DMS53 treated with DMSO at 0.1 percent for 48 hours (cell line): ENCODE results near the gene PTPN14.

Experiments used
- DNase-seq: peaks from one replicate; lab custom pipeline; 2025; ENCODE audit not compliant: unreplicated experiment; lab: John Stamatoyannopoulos, UW

Gene PTPN14

DNA sequence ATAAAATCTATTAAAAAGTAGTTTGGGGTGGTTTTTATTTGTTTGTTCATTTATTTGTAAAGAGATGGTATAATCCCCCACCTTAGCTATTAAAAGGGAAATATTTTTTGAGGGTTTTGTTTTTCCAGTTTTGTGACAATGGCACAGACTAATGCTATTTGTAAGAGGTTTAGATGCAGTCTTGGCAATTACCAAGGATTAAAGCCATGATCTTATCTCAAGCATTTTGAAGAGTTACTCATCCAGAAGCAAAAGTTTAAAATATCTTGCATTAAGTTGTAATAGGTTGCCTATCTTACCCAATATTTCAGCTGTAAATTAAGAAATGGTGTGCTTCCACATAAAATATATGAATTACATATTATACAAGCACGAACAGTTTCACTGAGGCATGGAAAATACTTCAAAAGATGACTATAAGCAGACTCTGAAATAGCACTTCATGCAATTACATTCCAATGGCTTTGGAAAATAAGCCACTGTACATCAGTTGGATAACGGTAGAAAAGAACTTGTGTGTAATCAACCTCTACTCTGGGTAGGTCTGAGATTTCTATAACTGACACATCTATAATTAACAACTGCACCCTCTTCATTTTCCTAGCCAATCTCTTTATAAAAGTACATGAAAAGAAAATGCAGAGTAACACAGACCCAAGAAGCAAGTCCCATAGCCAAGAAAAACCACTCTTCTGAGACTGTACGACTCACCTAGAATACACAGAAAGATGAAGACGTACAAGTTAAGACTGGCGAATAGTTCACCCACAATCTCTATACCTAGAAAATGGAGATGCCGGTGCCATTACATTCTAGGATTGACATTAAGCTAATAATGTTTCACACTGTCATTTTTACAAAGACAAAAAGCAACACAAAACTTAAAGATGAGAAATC lies 95.2 kb downstream of the PTPN14 start:
- no peak for DNase-seq

DNA sequence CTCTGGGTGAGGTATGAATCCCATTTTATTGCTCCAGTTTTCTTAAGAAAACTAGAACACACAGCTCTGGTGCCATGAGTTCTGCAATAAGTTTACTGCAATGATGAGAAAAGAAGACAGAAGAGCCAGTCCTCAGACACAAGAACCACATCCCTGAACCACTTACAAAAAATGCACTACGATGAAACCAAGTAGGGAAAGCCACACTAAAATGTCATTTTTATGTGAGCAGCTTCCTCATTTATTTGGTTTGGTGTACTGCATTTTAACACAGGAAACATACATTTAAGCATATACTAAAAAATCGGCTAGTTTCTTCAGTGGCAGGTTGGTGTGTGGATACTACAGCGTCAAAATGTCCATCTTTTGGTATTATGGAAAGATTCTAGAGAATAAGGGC lies 95.9 kb downstream of the PTPN14 start:
- DNase-seq, result no peak

DNA sequence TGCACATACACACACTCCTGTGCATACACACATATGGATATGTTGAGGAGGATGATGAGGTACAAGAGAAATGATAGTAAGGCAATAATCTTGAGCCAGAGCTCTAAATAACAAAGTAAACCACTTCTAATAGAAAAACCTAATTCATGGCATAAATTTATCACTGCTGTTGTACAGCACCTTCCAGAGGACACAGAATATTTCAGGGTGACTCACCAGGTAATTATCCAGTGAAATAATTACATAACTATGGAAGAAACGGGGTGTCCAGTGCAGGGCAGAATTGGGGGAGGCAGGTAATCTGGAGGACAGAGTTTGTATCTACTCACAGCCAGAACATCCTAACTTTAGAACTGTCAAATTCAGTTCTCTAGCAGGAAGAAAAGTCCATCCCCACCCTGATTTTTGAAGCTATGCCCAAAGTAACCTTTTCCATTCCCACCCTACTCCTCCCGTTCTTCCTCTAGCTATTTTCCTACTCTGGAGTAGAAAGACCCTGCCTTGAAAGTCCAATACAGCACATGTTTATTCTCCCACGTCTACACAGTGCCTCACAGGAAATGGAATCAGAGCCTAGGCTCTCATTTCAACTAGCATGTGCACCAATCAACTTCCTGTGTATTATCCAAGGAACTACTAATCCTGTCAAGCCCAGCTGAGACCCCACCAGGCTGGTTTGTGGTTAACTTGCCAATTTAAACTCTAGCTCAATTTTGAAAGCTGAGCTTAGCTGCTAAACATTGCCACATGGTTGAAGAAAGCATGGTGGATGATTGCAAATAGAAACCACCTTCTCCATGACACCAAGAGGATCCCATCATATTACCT lies 96.6 kb downstream of the PTPN14 start:
- DNase-seq, result no peak

DNA sequence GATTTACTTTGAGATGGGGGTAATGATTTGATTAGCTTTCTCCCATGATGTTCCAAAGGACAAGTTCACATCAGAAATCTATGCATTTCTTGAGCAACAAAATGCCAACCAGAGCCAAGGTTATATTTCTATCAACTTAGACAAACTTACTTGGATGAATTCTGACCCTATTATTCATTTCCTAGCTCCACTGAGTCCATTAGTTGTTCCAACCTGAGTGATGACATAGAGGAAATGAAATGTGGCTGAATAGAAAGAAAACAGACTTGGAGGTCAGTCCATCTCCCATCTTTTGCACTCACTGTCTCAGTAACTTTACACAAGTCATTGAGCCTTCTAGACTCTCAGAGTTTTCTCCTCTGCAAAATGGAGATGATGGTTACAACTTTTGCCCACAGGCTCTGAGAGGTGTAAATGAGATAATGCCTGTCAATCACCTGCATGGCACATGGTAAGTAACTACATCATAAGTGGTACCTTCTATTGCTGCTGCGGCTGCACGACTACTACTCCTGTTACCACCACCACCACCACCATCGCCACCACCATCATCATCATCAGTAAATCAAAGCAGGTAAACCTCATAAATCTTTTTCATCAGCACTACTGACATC lies 98.2 kb downstream of the PTPN14 start:
- DNase-seq, result no peak

DNA sequence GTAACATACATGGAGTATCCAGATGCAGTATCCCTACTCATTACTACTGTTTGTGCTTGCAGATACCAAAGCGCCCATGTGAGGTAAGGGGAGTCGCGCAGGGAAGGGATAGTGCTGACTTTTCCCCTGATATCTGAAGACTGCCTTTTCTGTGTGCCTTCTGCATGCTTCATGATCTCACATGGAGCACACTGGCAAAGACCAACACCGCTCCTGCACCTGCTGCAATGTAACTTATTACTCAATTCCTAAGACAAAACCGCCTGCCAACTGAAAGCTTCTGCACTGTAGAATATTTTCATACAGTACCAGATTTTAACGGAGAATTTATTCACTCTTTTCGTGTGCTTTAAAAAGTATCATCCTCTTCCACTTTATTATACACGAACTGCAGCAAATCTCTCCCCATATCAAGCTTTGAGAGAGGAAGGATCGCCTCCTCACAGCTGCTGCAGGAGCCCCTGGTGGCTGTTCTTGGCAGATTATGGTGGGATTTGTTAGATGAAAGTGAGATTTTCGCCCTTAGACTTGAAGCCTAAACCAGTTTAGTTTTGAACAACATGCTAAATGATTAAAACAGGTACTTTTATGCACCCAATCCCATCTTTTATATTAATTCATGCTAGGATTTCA lies 99.1 kb downstream of the PTPN14 start:
- no peak for DNase-seq

DNA sequence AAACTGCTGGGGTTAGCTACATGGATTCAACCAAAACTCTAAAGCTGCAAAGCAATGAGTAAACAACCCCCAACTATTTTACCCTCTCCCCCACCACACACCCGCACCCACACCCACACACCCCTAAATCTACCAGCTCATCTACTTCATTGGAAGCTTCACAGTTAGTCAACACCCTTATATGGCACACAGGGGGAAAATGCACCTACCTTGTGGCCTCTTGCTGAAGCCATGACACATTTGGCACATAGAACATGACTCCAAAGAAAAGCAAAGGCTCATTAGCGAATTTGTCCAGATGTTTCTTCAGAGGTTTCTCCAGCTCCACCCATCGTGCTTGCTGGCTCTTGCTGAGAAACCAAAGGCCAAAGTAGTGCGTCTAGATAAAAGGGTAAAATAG lies 99.8 kb downstream of the PTPN14 start:
- no peak for DNase-seq

DNA sequence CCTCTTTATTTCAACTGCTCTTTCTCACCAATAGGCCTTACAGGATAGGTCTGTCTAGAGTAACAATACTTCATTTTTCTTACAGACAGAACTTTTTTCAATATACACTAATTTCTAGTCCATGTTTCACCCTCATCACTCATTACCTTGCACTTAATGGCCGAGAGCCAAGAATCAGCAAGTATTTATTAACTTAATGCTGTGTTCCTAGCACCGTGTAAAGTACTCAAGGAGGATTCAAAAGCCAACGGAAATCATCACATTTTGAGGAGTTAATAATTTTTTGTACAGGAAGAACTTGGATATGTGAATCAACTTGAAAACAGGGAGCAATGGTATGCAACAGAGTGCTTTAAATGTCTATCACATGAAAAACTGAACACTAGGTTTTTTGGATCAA lies 102.0 kb downstream of the PTPN14 start:
- no peak for DNase-seq

DNA sequence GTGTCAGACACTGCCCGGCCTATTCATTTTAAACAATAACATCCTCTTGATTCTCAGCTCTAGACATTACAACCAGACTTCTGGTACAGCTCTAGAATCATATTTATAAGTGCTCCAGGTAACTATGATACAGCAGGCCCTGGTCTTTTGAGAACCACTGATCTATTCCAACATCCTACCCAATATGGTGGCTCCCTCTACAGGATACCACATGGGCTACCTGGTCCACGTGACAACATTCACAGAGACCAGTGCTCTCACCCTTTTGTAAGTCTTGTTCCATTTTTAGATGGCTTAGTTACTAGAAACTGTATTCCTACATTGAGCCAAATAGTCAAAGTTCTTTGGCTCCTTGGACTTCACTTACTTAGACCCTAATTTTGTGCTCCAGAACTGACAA lies 102.9 kb downstream of the PTPN14 start:
- DNase-seq, result no peak

DNA sequence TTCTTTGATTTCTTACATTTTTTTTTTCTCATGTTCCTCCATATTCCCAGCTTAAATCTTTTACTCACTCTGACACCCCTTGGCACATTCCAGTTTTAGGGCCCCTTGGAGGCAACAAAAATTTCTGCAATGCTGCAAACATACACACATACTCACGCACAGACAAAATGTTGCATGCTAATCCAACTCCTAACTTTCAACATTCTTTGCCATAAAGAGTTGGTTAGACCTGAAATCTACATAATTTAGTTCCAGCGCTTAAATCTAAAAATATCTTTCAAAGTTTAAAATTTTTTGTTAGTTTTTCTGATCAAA lies 103.9 kb downstream of the PTPN14 start:
- no peak for DNase-seq

DNA sequence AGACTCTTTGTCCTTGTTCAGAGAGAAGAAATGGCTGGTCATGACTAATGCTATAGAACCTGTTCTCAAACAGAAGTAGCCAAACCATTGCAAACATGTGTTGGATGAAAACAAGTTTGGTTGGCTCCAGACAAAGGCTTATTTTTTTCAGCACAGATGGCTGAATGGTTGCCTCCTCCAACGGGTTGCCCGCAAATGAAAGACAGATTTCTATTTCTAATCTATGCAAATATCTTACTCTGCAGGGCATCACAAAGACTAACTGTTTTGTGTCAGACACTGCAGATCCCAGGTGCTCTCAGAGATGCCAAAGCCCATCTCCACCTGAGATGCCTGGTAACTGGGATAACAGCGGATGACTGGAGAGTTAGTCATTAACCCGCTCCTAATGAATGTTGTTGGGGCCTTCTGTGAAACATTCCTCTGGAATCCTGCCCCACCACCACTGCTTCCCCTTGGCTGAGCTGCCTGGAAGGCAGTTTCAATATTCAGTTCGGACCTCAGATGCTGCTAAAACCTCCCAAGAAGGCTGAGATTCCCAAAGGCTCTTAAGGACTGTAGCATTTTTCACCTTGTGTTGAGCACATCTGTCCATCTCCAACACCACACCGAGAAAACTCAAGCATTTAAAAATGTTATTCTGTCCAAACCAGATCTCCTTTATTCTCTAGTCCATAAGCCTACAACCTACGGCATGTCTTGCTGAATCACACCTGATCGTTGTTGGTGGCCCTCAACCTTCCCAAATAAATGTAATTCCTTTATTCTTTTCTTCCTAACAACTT lies 104.4 kb downstream of the PTPN14 start:
- peak; percentile 98 for DNase-seq

DNA sequence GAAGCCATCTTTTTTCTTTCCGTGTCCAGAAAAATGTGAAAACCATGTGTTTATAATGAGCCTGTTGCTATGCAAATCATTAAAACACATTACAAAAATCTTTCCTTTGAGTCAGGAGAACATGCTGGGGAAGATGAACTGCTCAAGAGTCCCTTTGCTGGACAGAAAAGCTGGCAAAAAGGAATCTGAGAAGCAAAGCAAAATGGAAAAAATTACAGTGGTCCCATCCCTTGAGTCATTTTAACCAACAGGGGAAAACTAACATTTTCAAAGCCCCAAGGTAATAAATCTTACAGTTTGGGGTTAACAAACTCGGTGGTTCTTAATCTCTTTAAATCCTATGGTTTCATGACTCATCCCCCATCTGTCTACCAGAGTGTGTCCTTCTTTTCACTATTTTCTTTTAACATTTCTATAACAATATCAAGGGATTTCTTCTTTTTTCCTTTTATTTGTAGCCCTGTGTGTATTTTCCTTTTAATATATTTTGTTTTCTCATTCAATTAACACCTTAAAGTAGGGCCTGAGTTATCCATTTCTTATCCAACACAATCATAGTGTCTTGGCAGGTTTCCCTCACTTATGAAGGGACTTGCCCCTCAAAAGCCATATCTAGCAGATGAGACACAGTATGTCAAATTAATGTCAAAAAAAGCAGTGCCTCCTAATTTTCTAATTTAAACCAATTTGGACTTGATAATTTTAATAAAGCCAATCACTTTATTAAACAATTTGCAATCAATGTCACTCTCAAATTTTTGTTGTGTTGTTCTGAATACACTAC lies 105.4 kb downstream of the PTPN14 start:
- no peak for DNase-seq

DNA sequence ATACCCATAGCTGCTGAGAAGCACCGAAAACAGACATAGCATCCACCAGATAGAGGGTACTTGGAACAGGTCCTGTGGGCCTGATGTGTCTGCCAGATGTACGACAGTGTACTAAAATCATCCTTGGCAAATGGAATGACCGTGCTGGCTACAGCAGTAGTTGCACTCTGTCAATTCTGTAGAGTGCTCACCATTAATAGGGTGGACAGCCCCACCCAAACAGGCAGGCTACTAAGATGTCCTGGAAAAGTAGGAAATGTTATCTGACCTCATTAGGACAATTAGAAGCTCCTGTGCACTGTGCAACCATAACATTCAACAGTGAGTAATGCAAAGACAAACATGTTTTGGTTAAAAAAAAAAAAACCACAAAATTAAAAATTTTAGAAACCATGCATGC lies 106.2 kb downstream of the PTPN14 start:
- no peak for DNase-seq

DNA sequence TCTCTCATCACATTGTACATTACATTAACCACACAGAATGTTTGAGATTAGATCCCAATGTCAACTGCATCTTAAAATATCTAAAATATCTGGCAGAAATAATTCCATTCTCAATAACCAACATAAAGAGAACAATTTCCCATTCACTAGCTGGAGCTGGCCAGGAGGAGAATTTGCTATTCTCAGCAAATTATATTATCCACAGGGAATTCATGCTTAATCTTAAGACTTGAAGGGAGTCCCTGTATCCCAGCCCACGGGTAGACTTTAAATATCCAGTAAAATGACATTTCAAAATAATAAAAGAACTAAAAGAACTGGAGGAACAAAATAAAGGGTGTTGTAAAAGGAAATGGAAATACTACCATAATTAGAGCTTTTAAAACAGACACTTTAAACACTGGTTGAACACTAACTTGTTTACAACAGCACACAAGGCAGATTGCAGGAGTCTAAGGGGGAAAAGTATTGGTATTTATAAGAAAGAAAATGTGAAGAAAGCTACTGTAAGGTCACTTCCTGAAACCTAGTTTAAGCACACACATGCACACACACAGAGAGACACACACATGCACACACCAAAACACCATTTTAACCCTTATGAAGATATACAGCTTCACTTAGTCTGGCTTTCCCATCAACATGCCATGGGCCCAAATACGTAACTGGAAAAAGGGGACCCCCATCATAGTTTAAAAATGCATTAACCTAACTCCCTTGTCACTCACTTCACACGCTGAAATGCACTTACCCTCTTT lies 107.0 kb downstream of the PTPN14 start:
- DNase-seq, result no peak

DNA sequence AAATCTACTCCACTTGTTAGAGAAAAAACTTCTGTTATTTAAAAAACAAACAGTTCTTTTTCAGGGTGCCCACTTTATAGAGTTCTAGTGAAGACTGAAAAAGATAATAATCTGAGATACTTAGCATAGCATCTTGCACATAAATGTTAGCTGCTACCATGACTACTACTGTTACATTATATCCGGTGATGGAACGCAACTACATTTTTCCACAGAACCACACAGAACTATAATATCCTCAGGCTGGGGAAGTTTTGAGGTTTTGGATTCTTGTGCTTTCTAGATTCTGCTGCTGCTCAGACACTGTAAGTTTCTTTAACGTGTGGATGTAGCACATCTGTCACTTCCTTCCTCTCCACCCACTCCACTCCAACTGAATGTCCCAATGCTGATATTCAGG lies 110.3 kb downstream of the PTPN14 start:
- no peak for DNase-seq

DNA sequence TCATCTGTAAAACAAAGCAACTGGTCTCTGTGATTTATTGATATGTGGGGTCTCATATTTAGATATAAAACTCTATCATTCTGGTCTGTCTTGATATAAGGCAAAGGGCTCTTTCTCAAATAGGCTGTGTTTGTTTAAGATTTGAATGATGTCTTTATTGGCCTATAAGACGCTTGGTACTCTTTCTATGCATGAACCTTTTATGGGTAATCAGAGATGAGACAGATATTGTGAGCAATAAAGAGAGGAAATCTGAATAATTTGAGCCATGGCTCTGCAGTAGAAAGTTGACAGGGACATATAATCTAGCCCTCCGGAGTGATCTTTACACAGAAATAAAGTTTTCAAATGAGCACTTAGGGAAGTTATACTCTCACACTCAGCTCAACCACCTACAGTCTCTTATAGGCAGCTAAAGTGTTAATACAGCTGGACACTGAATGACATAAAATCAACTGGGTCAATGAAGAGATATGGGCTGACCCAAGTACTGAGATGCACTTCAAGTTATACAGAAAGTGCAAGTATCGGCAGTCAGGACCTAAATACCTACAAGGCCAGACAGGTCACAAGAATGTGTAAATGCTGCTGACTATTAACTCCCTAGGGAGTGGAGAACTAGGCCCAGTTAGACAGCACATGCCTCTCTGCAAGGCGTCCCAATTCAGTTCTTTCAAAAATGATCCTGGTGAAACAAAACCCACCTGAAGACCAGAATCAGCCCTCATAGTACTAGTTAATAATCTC lies 111.0 kb downstream of the PTPN14 start:
- no peak for DNase-seq

DNA sequence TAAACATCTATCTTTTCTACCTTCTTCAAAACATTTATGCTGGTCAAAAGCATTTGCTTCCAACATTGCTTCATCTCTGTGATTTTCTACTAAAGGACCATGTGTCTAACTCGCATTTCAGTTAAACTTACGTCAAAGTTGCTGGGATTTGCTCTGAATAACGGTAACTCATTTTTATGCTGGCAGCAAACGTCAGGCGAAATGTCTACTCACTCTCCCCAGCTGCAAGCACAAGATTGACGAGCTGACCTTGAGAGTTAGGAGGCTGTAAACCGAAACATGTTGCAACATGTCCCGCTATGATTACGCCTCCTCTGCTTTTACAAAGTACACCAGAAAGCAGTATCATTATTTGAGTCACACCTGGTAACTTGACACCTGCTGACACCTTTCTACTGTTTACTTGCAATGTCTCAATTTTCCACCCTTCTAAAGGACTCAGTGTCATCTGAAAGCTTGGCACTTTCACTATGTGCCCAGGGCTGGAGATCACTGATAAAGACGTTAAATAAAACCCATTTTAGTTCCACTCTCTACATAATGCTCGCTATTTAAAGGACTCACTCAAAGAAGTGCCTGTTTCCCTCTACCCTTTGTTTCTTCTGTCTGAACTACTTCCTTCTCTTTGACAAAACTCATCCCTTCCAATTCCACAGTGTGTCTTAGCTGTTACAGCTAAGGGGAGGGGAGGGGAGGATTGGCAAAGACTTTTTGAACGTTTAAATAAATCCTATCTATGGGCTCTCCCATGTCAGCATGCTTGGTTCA lies 111.9 kb downstream of the PTPN14 start:
- peak; percentile 98 for DNase-seq

DNA sequence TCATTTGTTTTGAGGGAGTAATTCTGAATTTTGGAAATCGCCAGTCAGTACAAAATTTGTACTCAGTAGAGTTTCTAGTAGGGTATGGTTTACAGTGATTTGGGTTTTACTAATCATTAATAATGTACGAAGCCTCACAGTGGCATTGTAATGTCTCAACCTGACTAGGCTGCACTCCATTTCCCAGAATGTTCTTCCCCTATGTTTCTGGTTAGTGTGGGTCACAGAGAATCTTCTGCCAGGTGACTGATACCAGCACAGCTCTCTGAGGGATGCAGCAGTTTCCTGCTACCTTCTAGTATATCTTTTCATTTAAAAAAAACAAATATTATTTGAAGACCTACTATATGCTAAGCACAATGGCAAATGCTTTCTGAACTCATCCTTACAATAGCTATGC lies 112.9 kb downstream of the PTPN14 start:
- DNase-seq, result no peak

DNA sequence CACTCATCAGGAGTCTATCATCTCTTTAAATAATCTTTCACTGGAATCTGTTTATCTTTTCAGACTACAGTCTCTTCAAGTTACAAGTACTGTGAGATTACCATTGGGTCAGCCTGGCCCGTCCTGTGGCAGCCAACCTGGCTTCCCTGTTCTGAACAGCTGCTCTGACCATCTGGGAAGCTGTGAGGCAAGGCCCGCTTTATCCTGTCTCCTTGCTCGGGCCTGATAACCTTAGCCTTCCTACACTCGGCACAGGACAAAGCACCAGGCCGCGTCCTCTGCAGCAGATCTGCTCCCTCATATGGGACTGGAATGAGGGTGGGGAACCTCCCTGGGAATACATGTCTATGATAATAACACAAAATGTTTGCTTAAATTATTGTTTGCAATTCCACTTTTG lies 113.3 kb downstream of the PTPN14 start:
- DNase-seq, result no peak
